Left kidney (tissue), 2 donors: ENCODE results near the gene PI3. TPM values are rescaled to one million over a fixed set of nuclear protein-coding genes. Genes with fewer than 3 reads are reported as not detected.

Experiments
- DNase-seq: peaks from one replicate; pipeline ENCODE4 v3.0.0-alpha.2; 2013
- polyA plus RNA-seq: library from polyadenylated mRNA; unstranded; fragments of 120-200 nt; gene quantifications from one replicate; pipeline ENCODE4 v1.2.1, GENCODE V29; 2013; ENCODE audit not compliant: insufficient read length

The PI3 gene
- polyA plus RNA-seq, 1 donor, result not detected

GRCh38 chr20:45187693-45188092 lies 13.0 kb downstream of the PI3 start:
- DNase-seq, result no peak

GRCh38 chr20:45189067-45189609 lies 14.4 kb downstream of the PI3 start:
- DNase-seq, result no peak

GRCh38 chr20:45189861-45190260 lies 15.2 kb downstream of the PI3 start:
- DNase-seq, result no peak

- DNase-seq, result no peak
Measured at GRCh38 chr20:45191926-45192325, 17.2 kb downstream of the PI3 start.

- no peak for DNase-seq
Measured at GRCh38 chr20:45193331-45193730, 18.6 kb downstream of the PI3 start.

GRCh38 chr20:45206725-45207124 lies 32.0 kb downstream of the PI3 start, which contains the start of gene SEMG1:
Gene SEMG1 (plus strand): TSS chr20:45207033. CDS start chr20:45207054, 21 bp downstream.
- no peak for DNase-seq

- no peak for DNase-seq
Measured at GRCh38 chr20:45209924-45210323, 35.2 kb downstream of the PI3 start.

- DNase-seq, result no peak
Measured at GRCh38 chr20:45211569-45212474, 37.1 kb downstream of the PI3 start.

- DNase-seq, result no peak
Measured at GRCh38 chr20:45212836-45213235, 38.1 kb downstream of the PI3 start.

GRCh38 chr20:45218124-45218523 lies 43.4 kb downstream of the PI3 start:
- no peak for DNase-seq

- no peak for DNase-seq
Measured at GRCh38 chr20:45218636-45219035, 43.9 kb downstream of the PI3 start.

- DNase-seq, result no peak
Measured at GRCh38 chr20:45221076-45221475, 46.4 kb downstream of the PI3 start, which contains the start of gene SEMG2. Gene SEMG2 (plus strand): TSS chr20:45221373. CDS start chr20:45221390, 17 bp downstream.

GRCh38 chr20:45223136-45223535 lies 48.4 kb downstream of the PI3 start:
- no peak for DNase-seq

Other genes with a start within 250 kb of the PI3 start
- gene TOMM34, start 214.5 kb upstream of the PI3 start, polyA plus RNA-seq, result 40.4 TPM
- 22.8 TPM for gene STK4, start 208.4 kb upstream of the PI3 start, polyA plus RNA-seq
- 0.55 TPM for gene KCNS1, start 73.8 kb upstream of the PI3 start, polyA plus RNA-seq
- not detected for gene WFDC5, start 59.7 kb upstream of the PI3 start, polyA plus RNA-seq
- gene WFDC12, start 50.4 kb upstream of the PI3 start, polyA plus RNA-seq, result not detected
- gene SEMG1, start 32.1 kb downstream of the PI3 start, polyA plus RNA-seq, result not detected
- gene SEMG2, start 46.5 kb downstream of the PI3 start, polyA plus RNA-seq, result not detected
- gene SLPI, start 79.7 kb downstream of the PI3 start, polyA plus RNA-seq, result 0.40 TPM
- gene RBPJL, start 131.9 kb downstream of the PI3 start, polyA plus RNA-seq, result not detected
- 0.25 TPM for gene MATN4, start 133.4 kb downstream of the PI3 start, polyA plus RNA-seq
- gene SDC4, start 173.5 kb downstream of the PI3 start, polyA plus RNA-seq, result 156 TPM
- gene SYS1, start 188.3 kb downstream of the PI3 start, polyA plus RNA-seq, result 31.9 TPM
- gene TP53TG5, start 203.4 kb downstream of the PI3 start, polyA plus RNA-seq, result 2.0 TPM
- gene DBNDD2, start 233.4 kb downstream of the PI3 start, polyA plus RNA-seq, result 22.7 TPM
- gene PIGT, start 241.2 kb downstream of the PI3 start, polyA plus RNA-seq, result 103 TPM